Panc1 (cell line): Measurements from ENCODE around the gene HOXA2. TPM values are rescaled to one million over a fixed set of nuclear protein-coding genes. Genes with fewer than 3 reads are reported as not detected.

Experiments used
- ATAC-seq: fragments of 200-7000 bp; cut with Tn5 transposase; 2 replicates; pipeline ENCODE4 v1.9.1; 2020; ENCODE audit warnings: mild to moderate bottlenecking, moderate library complexity
- BruUV-seq: library from RNA; stranded (reverse); fragments of 400-500 nt; replicated peaks from 2 replicates; lab custom pipeline; 2021; lab: Mats Ljungman, UMichigan
- CTCF ChIA-PET: fragments of 300-600 bp; sonication (Branson Sonifier 250); formaldehyde crosslinking; loops from one replicate; lab custom pipeline; 2022; ENCODE audit warnings: antibody characterized with exemption; lab: Charles Lee
- POLR2A ChIA-PET: fragments of 300-600 bp; sonication (Branson Sonifier 250); formaldehyde crosslinking; loops from one replicate; lab custom pipeline; 2022; ENCODE audit warnings: antibody characterized with exemption; lab: Charles Lee
- DNase-seq: peaks from one replicate; pipeline ENCODE4 v3.0.0-alpha.2; 2010; ENCODE audit warnings: low read depth, low spot score
- H3K27ac ChIP-seq: 2 replicates; pipeline ENCODE4 v1.5.1; 2011; ENCODE audit warnings: mild to moderate bottlenecking, low read length, inconsistent platforms
- H3K27me3 ChIP-seq: fragments of 200-500 bp; sonication (Bioruptor generic); 2 replicates; pipeline ENCODE4 v1.6.0; 2014; ENCODE audit warnings: low read length, inconsistent platforms; ENCODE audit not compliant: control insufficient read depth, insufficient read depth
- H3K36me3 ChIP-seq: fragments of 200-500 bp; sonication (Bioruptor generic); 2 replicates; pipeline ENCODE4 v1.5.1; 2014; ENCODE audit warnings: inconsistent platforms, mild to moderate bottlenecking, low read length, moderate library complexity; ENCODE audit not compliant: control insufficient read depth, insufficient read depth
- H3K4me1 ChIP-seq: 2 replicates; pipeline ENCODE4 v1.5.1; 2011; ENCODE audit warnings: inconsistent platforms, mild to moderate bottlenecking, low read length, moderate library complexity; ENCODE audit not compliant: control insufficient read depth, insufficient read depth
- H3K4me3 ChIP-seq, 2 experiments: 2 replicates each; pipeline ENCODE4 v1.5.1; 2011 to 2012; ENCODE audit warnings: low read depth in 2 of 2, low read length in 2 of 2, mild to moderate bottlenecking in 2 of 2, inconsistent platforms in 1 of 2, moderate library complexity in 1 of 2
- H3K9me3 ChIP-seq: fragments of 200-500 bp; sonication (Bioruptor generic); 2 replicates; pipeline ENCODE4 v1.5.1; 2014; ENCODE audit warnings: low read depth, mild to moderate bottlenecking, inconsistent platforms, low read length, moderate library complexity; ENCODE audit not compliant: control insufficient read depth, insufficient read depth
- POLR2AphosphoS5 ChIP-seq: IDR thresholded peaks from 2 replicates; pipeline ENCODE4 v1.6.1; 2012; ENCODE audit warnings: mild to moderate bottlenecking, low read depth, low read length, moderate library complexity
- SIN3A ChIP-seq: IDR thresholded peaks from 2 replicates; pipeline ENCODE4 v1.6.1; 2012; ENCODE audit warnings: low read depth, mild to moderate bottlenecking, low read length, moderate library complexity, borderline replicate concordance; ENCODE audit not compliant: insufficient read depth
- TCF7L2 ChIP-seq: IDR thresholded peaks from 2 replicates; pipeline ENCODE4 v1.6.1; 2011; ENCODE audit warnings: mild to moderate bottlenecking, low read depth, low read length, inconsistent platforms
- in situ Hi-C: cut with HindIII; loops from 2 replicates; pipeline ENCODE4 v1.10.0; 2016; ENCODE audit warnings: low sequenced_read_pairs, low pct_unique_long_range_greater_than_20kb
- intact Hi-C: fragments of 100-400 bp; cut with micrococcal nuclease; formaldehyde crosslinking; loops from one replicate; pipeline ENCODE4 v1.10.0; 2022; ENCODE audit not compliant: unreplicated experiment
- total RNA-seq: library from RNA; stranded (reverse); gene quantifications from one replicate; pipeline ENCODE4 v1.2.1, GENCODE V29; 2021; ENCODE audit not compliant: unreplicated experiment
- TF ChIP-seq, protein P1 (sequence below), 2 experiments: IDR thresholded peaks; 2 replicates each; pipeline ENCODE4 v1.6.1; 2011 to 2012; ENCODE audit warnings: low read depth in 2 of 2, control low read depth in 1 of 2, low read length in 1 of 2, mild to moderate bottlenecking in 1 of 2, moderate library complexity in 1 of 2; ENCODE audit not compliant: insufficient read depth in 1 of 2
- TF ChIP-seq, protein P2 (sequence below): fragments of 450-650 bp; IDR thresholded peaks from 2 replicates; pipeline ENCODE4 v1.5.1; 2017; ENCODE audit warnings: mild to moderate bottlenecking

The HOXA2 gene
- total RNA-seq, 1 experiment from 2014 or later = 2.9 TPM

- ChIA-PET POLR2A (no interaction called here), CTCF (no interaction called here)
- Histone ChIP-seq H3K4me1 (peaks cover 49% of the 10 kb centered on the region), H3K9me3 (no peaks in the 10 kb centered on the region), H3K27ac (peak overlapping the region; percentile 100), H3K4me3 (peak overlapping the region; percentile 77 to 92; a peak in 3 of 4 replicates), H3K36me3 (no peaks in the 10 kb centered on the region), H3K27me3 (no peaks in the 10 kb centered on the region)
- in situ Hi-C loops = no loop called here
- ATAC-seq (no peak), DNase-seq (no peak)
- no TSS peak for BruUV-seq
- intact Hi-C loops = no loop called here
- TF ChIP-seq, protein P1, sequence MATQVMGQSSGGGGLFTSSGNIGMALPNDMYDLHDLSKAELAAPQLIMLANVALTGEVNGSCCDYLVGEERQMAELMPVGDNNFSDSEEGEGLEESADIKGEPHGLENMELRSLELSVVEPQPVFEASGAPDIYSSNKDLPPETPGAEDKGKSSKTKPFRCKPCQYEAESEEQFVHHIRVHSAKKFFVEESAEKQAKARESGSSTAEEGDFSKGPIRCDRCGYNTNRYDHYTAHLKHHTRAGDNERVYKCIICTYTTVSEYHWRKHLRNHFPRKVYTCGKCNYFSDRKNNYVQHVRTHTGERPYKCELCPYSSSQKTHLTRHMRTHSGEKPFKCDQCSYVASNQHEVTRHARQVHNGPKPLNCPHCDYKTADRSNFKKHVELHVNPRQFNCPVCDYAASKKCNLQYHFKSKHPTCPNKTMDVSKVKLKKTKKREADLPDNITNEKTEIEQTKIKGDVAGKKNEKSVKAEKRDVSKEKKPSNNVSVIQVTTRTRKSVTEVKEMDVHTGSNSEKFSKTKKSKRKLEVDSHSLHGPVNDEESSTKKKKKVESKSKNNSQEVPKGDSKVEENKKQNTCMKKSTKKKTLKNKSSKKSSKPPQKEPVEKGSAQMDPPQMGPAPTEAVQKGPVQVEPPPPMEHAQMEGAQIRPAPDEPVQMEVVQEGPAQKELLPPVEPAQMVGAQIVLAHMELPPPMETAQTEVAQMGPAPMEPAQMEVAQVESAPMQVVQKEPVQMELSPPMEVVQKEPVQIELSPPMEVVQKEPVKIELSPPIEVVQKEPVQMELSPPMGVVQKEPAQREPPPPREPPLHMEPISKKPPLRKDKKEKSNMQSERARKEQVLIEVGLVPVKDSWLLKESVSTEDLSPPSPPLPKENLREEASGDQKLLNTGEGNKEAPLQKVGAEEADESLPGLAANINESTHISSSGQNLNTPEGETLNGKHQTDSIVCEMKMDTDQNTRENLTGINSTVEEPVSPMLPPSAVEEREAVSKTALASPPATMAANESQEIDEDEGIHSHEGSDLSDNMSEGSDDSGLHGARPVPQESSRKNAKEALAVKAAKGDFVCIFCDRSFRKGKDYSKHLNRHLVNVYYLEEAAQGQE (IDR thresholded peaks at IDR 0.05; ENCODE audit: insufficient read depth in 1 of 2, low read depth in 2 of 2, low read length in 1 of 2) = no peak
- TF ChIP-seq POLR2AphosphoS5 (no peak), TCF7L2 (no peak), SIN3A (no peak)
- TF ChIP-seq, protein P2, sequence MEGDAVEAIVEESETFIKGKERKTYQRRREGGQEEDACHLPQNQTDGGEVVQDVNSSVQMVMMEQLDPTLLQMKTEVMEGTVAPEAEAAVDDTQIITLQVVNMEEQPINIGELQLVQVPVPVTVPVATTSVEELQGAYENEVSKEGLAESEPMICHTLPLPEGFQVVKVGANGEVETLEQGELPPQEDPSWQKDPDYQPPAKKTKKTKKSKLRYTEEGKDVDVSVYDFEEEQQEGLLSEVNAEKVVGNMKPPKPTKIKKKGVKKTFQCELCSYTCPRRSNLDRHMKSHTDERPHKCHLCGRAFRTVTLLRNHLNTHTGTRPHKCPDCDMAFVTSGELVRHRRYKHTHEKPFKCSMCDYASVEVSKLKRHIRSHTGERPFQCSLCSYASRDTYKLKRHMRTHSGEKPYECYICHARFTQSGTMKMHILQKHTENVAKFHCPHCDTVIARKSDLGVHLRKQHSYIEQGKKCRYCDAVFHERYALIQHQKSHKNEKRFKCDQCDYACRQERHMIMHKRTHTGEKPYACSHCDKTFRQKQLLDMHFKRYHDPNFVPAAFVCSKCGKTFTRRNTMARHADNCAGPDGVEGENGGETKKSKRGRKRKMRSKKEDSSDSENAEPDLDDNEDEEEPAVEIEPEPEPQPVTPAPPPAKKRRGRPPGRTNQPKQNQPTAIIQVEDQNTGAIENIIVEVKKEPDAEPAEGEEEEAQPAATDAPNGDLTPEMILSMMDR = no peak
Observed at GRCh38 chr7:27112361-27112760, 9.9 kb upstream of the HOXA2 start.

GRCh38 chr7:27111751-27112277, 9.3 kb upstream of the HOXA2 start:
- BruUV-seq = TSS peak; percentile 70
- Histone ChIP-seq H3K4me3 (peak overlapping the region; percentile 77 to 92), H3K27me3 (no peaks in the 10 kb centered on the region), H3K4me1 (peaks cover 43% of the 10 kb centered on the region), H3K9me3 (no peaks in the 10 kb centered on the region), H3K27ac (peak overlapping the region; percentile 100), H3K36me3 (0 out of 2 replicates have a peak, but pooled peaks cover under 1% of the 10 kb centered on the region)
- TF ChIP-seq SIN3A (0 out of 2 replicates have a peak, but pooled peaks have one; percentile 44), TCF7L2 (no peak), POLR2AphosphoS5 (no peak)
- TF ChIP-seq, protein P2 = no peak
- ChIA-PET CTCF (no interaction called here), POLR2A (no interaction called here)
- ATAC-seq = no peak
- DNase-seq = no peak
- intact Hi-C loops (no loop called here), in situ Hi-C loops (no loop called here)
